Measurements from ENCODE around the gene ZNF592.

The ZNF592 gene

GRCh38 chr15:84813931-84814330 lies 65.5 kb downstream of the ZNF592 start:
- no peak overlapping the region for H3K9ac ChIP-seq (ENCODE audit: low read depth, low read length)
- H3K27me3 ChIP-seq (ENCODE audit: insufficient read depth, low read length): peaks cover 14% of the 10 kb centered on the region; the same call in 1 of the 2 replicates
- peaks cover 11% of the 10 kb centered on the region for H3K4me1 ChIP-seq (ENCODE audit: insufficient read depth, low read length)
- H3K27ac ChIP-seq (ENCODE audit: low read length): no peak overlapping the region
- H3K9me3 ChIP-seq (ENCODE audit: insufficient read depth, low read depth, low read length): no peaks in the 10 kb centered on the region
- H3K36me3 ChIP-seq (ENCODE audit: insufficient read depth, low read depth, low read length): no peaks in the 10 kb centered on the region
- no peak overlapping the region for H3K4me3 ChIP-seq (ENCODE audit: low read length)

DNA sequence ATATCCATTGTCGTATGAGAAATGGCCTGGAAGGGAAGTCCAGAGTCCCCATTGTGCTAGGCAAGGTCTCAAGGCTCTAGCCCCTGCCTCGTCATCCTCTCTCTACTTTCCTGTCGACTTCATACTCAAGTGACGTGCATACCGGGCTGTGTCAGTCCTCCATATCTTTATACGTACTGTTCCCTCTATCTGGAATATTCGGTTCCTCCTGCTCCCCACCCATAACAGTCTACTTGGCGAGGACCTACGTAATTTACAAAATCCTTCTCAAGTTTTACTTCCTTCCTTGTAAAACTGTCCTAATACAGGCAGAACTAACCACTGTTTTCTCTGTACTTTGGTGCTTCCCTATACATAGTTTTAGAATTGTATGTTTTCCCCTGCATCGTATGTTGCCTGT lies 66.5 kb downstream of the ZNF592 start:
- Histone ChIP-seq H3K36me3 (ENCODE audit: insufficient read depth, low read depth, low read length) (no peaks in the 10 kb centered on the region), H3K27me3 (ENCODE audit: insufficient read depth, low read length) (peaks cover 14% of the 10 kb centered on the region; the same call in 1 of the 2 replicates), H3K27ac (ENCODE audit: low read length) (no peak overlapping the region)

GRCh38 chr15:84816694-84817465 lies 68.5 kb downstream of the ZNF592 start, which contains the start of gene ALPK3:
TSS of gene ALPK3 (plus strand) at chr15:84817356. CDS start at chr15:84817453, 97 bp downstream.
- Histone ChIP-seq H3K4me3 (ENCODE audit: low read length) (peak within 1 kb of the TSS; percentile 58), H3K4me1 (ENCODE audit: insufficient read depth, low read length) (peaks cover 16% of the 10 kb centered on the region), H3K9ac (ENCODE audit: low read depth, low read length) (peak within 1 kb of the TSS; percentile 54; the same call in 1 of the 2 replicates), H3K27ac (ENCODE audit: low read length) (peak within 1 kb of the TSS; percentile 4), H3K9me3 (ENCODE audit: insufficient read depth, low read depth, low read length) (no peaks in the 10 kb centered on the region), H3K27me3 (ENCODE audit: insufficient read depth, low read length) (peaks cover 14% of the 10 kb centered on the region; the same call in 1 of the 2 replicates), H3K36me3 (ENCODE audit: insufficient read depth, low read depth, low read length) (peaks cover 7% of the 10 kb centered on the region; the same call in 1 of the 2 replicates)

More for the DNA sequence above, 66.5 kb downstream of the ZNF592 start:
- Histone ChIP-seq H3K4me1 (ENCODE audit: insufficient read depth, low read length) (peaks cover 14% of the 10 kb centered on the region), H3K4me3 (ENCODE audit: low read length) (no peak overlapping the region), H3K9ac (ENCODE audit: low read depth, low read length) (no peak overlapping the region), H3K9me3 (ENCODE audit: insufficient read depth, low read depth, low read length) (no peaks in the 10 kb centered on the region)

DNA sequence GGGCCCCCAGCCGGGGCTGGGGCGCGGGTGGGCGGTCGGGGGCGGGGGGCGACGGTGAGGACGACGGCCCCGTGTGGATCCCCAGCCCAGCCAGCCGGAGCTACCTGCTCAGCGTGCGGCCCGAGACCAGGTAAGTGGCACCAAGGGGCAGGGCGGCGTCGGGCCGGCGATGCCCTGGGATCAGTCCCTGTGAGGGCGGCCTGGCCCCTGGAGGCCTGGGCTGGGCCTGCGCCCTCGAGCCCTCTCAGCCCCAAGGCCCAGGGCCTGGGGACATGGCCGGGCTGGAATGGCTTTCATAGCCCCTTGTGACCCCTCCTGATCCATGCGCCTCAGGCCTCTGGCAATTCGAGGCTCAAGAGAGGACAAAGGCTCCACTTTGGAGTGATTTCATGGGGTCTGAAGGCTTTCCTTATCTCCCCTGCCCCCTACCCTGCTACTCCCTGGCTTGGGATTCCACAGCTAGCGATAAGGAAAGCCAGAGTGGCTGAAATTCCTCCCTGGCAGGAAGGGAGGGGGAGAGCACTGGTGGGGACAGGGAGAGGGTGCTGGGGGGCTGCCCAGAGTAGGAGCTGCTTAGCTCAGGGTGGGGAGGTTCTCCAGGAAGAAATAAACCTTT lies 69.2 kb downstream of the ZNF592 start:
- peak overlapping the region; percentile 58 for H3K4me3 ChIP-seq (ENCODE audit: low read length)
- H3K27ac ChIP-seq (ENCODE audit: low read length): peak overlapping the region; percentile 4
- H3K9ac ChIP-seq (ENCODE audit: low read depth, low read length): peak overlapping the region; percentile 54; the same call in 1 of the 2 replicates
- no peaks in the 10 kb centered on the region for H3K9me3 ChIP-seq (ENCODE audit: insufficient read depth, low read depth, low read length)
- H3K27me3 ChIP-seq (ENCODE audit: insufficient read depth, low read length): peaks cover 14% of the 10 kb centered on the region; the same call in 1 of the 2 replicates
- H3K4me1 ChIP-seq (ENCODE audit: insufficient read depth, low read length): peaks cover 16% of the 10 kb centered on the region
- peaks cover 7% of the 10 kb centered on the region; the same call in 1 of the 2 replicates for H3K36me3 ChIP-seq (ENCODE audit: insufficient read depth, low read depth, low read length)

DNA sequence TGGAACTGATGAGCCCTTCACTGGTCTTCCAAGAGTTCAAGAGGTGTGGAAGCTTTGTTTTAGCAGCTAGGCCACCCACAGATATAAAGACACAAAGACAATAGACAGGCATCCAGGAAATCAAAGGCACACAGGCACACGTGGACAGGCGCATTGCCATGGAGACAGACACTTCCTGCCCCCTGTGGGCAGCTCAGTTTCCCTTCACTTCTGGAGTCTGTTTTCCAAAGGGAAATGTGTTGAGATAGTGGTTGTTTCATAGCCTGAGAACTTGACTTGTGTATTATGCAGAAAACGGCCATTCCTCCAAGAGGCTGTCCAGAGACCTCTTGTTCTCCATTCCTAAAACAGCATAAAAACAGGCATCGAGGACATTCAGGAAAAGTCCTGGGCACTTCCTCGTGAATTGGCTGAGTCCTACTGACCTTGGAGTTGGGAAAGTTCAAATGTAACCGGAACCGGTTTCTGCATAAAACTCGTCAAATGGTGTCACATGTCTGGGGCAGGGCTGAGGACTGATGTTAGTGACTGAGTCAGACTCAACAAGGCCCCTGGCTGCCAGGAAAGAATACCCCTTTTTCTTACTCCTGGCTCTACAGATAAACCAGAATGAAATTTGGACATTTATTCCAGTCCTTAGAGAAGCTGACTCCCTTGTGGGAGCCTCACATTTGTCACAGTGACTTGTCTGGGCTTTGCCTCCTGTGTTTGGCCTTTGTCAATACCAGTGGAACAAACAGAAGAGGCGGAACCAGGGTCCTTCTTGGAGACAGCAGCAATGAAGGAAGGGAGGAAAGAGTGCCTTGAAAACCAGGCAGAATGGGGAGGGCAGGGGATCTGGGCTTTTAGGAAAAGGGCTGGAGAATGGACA lies 70.1 kb downstream of the ZNF592 start:
- Histone ChIP-seq H3K9me3 (ENCODE audit: insufficient read depth, low read depth, low read length) (no peaks in the 10 kb centered on the region), H3K27me3 (ENCODE audit: insufficient read depth, low read length) (peaks cover 14% of the 10 kb centered on the region; the same call in 1 of the 2 replicates), H3K4me1 (ENCODE audit: insufficient read depth, low read length) (peaks cover 16% of the 10 kb centered on the region), H3K4me3 (ENCODE audit: low read length) (peak overlapping the region; percentile 58), H3K9ac (ENCODE audit: low read depth, low read length) (peak overlapping the region; percentile 54; the same call in 1 of the 2 replicates), H3K36me3 (ENCODE audit: insufficient read depth, low read depth, low read length) (peaks cover 11% of the 10 kb centered on the region; the same call in 1 of the 2 replicates), H3K27ac (ENCODE audit: low read length) (peak overlapping the region; percentile 4)

DNA sequence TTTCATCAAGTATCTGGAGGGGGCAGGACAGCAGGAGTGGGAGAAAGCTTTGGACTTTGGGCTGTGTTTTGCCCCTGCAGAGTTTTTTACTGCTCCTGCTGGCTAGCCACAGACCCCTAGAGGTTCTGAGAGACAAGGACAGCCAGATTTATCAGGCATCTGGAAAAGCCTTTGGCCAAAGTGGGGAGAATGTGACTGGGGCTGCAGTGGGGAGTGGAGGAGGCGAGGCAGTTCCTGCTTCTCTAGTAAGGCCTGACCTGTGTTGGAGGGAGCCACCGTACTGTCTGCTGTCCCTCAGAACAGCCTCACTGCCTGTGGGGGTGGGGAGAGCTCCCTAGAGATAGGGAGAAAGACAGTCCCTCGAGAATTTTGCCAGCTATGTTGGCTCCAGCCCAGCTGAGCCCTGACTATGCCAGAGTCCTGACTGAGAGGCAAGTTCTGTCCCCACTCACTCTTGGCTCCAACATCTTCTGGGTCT lies 70.9 kb downstream of the ZNF592 start:
- Histone ChIP-seq H3K9ac (ENCODE audit: low read depth, low read length) (no peak overlapping the region; the same call in 1 of the 2 replicates), H3K9me3 (ENCODE audit: insufficient read depth, low read depth, low read length) (no peaks in the 10 kb centered on the region), H3K27ac (ENCODE audit: low read length) (no peak overlapping the region), H3K4me1 (ENCODE audit: insufficient read depth, low read length) (peaks cover 16% of the 10 kb centered on the region), H3K4me3 (ENCODE audit: low read length) (peak overlapping the region; percentile 58; the same call in 1 of the 2 replicates), H3K36me3 (ENCODE audit: insufficient read depth, low read depth, low read length) (peaks cover 11% of the 10 kb centered on the region; the same call in 1 of the 2 replicates), H3K27me3 (ENCODE audit: insufficient read depth, low read length) (peaks cover 14% of the 10 kb centered on the region; the same call in 1 of the 2 replicates)

GRCh38 chr15:84819791-84820190 lies 71.4 kb downstream of the ZNF592 start:
- H3K27ac ChIP-seq (ENCODE audit: low read length): no peak overlapping the region
- H3K9ac ChIP-seq (ENCODE audit: low read depth, low read length): no peak overlapping the region
- no peak overlapping the region for H3K4me3 ChIP-seq (ENCODE audit: low read length)
- peaks cover 16% of the 10 kb centered on the region for H3K4me1 ChIP-seq (ENCODE audit: insufficient read depth, low read length)
- H3K27me3 ChIP-seq (ENCODE audit: insufficient read depth, low read length): peaks cover 14% of the 10 kb centered on the region; the same call in 1 of the 2 replicates
- no peaks in the 10 kb centered on the region for H3K9me3 ChIP-seq (ENCODE audit: insufficient read depth, low read depth, low read length)
- H3K36me3 ChIP-seq (ENCODE audit: insufficient read depth, low read depth, low read length): peaks cover 11% of the 10 kb centered on the region

- H3K4me1 ChIP-seq (ENCODE audit: insufficient read depth, low read length): peaks cover 16% of the 10 kb centered on the region
- peaks cover 11% of the 10 kb centered on the region for H3K36me3 ChIP-seq (ENCODE audit: insufficient read depth, low read depth, low read length)
- H3K4me3 ChIP-seq (ENCODE audit: low read length): no peak overlapping the region
- H3K9ac ChIP-seq (ENCODE audit: low read depth, low read length): no peak overlapping the region
- H3K27me3 ChIP-seq (ENCODE audit: insufficient read depth, low read length): peaks cover 4% of the 10 kb centered on the region; the same call in 1 of the 2 replicates
- no peaks in the 10 kb centered on the region for H3K9me3 ChIP-seq (ENCODE audit: insufficient read depth, low read depth, low read length)
- H3K27ac ChIP-seq (ENCODE audit: low read length): no peak overlapping the region
Measured at GRCh38 chr15:84821501-84822021, 73.2 kb downstream of the ZNF592 start.

GRCh38 chr15:84822653-84823281 lies 74.4 kb downstream of the ZNF592 start:
- Histone ChIP-seq H3K9me3 (ENCODE audit: insufficient read depth, low read depth, low read length) (no peaks in the 10 kb centered on the region), H3K4me1 (ENCODE audit: insufficient read depth, low read length) (peaks cover 16% of the 10 kb centered on the region), H3K27ac (ENCODE audit: low read length) (no peak overlapping the region), H3K4me3 (ENCODE audit: low read length) (no peak overlapping the region), H3K9ac (ENCODE audit: low read depth, low read length) (no peak overlapping the region), H3K36me3 (ENCODE audit: insufficient read depth, low read depth, low read length) (peaks cover 16% of the 10 kb centered on the region), H3K27me3 (ENCODE audit: insufficient read depth, low read length) (no peaks in the 10 kb centered on the region)

- no peaks in the 10 kb centered on the region for H3K9me3 ChIP-seq (ENCODE audit: insufficient read depth, low read depth, low read length)
- peaks cover 20% of the 10 kb centered on the region for H3K36me3 ChIP-seq (ENCODE audit: insufficient read depth, low read depth, low read length)
- H3K9ac ChIP-seq (ENCODE audit: low read depth, low read length): no peak overlapping the region
- H3K4me1 ChIP-seq (ENCODE audit: insufficient read depth, low read length): peaks cover 11% of the 10 kb centered on the region
- no peak overlapping the region for H3K27ac ChIP-seq (ENCODE audit: low read length)
- no peaks in the 10 kb centered on the region for H3K27me3 ChIP-seq (ENCODE audit: insufficient read depth, low read length)
- H3K4me3 ChIP-seq (ENCODE audit: low read length): no peak overlapping the region
Measured at GRCh38 chr15:84823282-84823878, 75.0 kb downstream of the ZNF592 start.
